GM12864 (cell line): ENCODE results near the gene NPTX2.

Source experiments
- DNase-seq: peaks from one replicate; pipeline ENCODE4 v3.0.0-alpha.2; 2011; ENCODE audit warnings: low read depth
- H3K4me3 ChIP-seq: 2 replicates; pipeline ENCODE4 v1.5.1; 2011; ENCODE audit warnings: mild to moderate bottlenecking, low read depth, low read length, control low read depth
- CTCF ChIP-seq: IDR thresholded peaks from 2 replicates; pipeline ENCODE4 v1.5.1; 2011; ENCODE audit warnings: low read depth, mild to moderate bottlenecking, moderate library complexity, low read length, control low read depth, inconsistent platforms; ENCODE audit errors: missing control alignments

Gene NPTX2

GRCh38 chr7:98678215-98678614 lies 61.1 kb downstream of the NPTX2 start:
- TF ChIP-seq CTCF = no peak
- no peak overlapping the region for H3K4me3 ChIP-seq
- DNase-seq = no peak
